SU-DHL-6 (cell line): ENCODE measurements around the gene HGD.

ENCODE experiments used
- H2AFZ ChIP-seq: fragments of 200-600 bp; sonication (generic); 2 replicates; pipeline ENCODE4 v1.6.1; 2014; ENCODE audit warnings: low read depth, mild to moderate bottlenecking, moderate library complexity, mixed read lengths, antibody characterized with exemption, low read length; ENCODE audit not compliant: severe bottlenecking
- H3F3A ChIP-seq: fragments of 200-600 bp; shearing (Covaris generic); 2 replicates; pipeline ENCODE4 v1.6.0; 2016; ENCODE audit warnings: antibody characterized with exemption, mild to moderate bottlenecking; ENCODE audit not compliant: insufficient read depth
- H3K27ac ChIP-seq: fragments of 200-600 bp; sonication (generic); 2 replicates; pipeline ENCODE4 v1.5.1; 2016; ENCODE audit warnings: low read depth, mild to moderate bottlenecking, low read length, moderate library complexity, mixed read lengths
- H3K27me3 ChIP-seq: fragments of 200-600 bp; sonication (generic), shearing (Covaris generic); 2 replicates; pipeline ENCODE4 v1.6.0; 2014; ENCODE audit warnings: mild to moderate bottlenecking, low read length
- H3K36me3 ChIP-seq: fragments of 200-600 bp; sonication (generic); 2 replicates; pipeline ENCODE4 v1.6.1; 2014; ENCODE audit warnings: mild to moderate bottlenecking, low read length, mixed read lengths
- H3K4me2 ChIP-seq: fragments of 300-600, 200-600 bp; shearing (Covaris generic), sonication (generic); 2 replicates; pipeline ENCODE4 v1.6.0; 2014; ENCODE audit warnings: low read length, low read depth, mild to moderate bottlenecking; ENCODE audit not compliant: poor library complexity, severe bottlenecking
- H3K4me3 ChIP-seq: fragments of 200-600 bp; sonication (generic); 2 replicates; pipeline ENCODE4 v1.5.1; 2014; ENCODE audit warnings: antibody characterized with exemption, low read length, mild to moderate bottlenecking, mixed read lengths; ENCODE audit not compliant: insufficient read depth, poor library complexity, severe bottlenecking
- H3K79me2 ChIP-seq: fragments of 200-600 bp; sonication (generic); 2 replicates; pipeline ENCODE4 v1.6.1; 2014; ENCODE audit warnings: mild to moderate bottlenecking, low read length, moderate library complexity; ENCODE audit not compliant: insufficient read depth
- H3K9ac ChIP-seq: fragments of 200-600 bp; sonication (generic); 2 replicates; pipeline ENCODE4 v1.7.0; 2014; ENCODE audit warnings: mild to moderate bottlenecking, low read length
- H3K9me2 ChIP-seq: fragments of 200-600 bp; sonication (generic); replicated peaks from 2 replicates; pipeline ENCODE4 v1.6.1; 2014; ENCODE audit warnings: low read length; ENCODE audit not compliant: insufficient read depth
- H3K9me3 ChIP-seq: fragments of 200-600 bp; sonication (generic); 2 replicates; pipeline ENCODE4 v1.6.1; 2014; ENCODE audit warnings: low read length, mixed read lengths; ENCODE audit not compliant: insufficient read depth
- H4K20me1 ChIP-seq: fragments of 200-600 bp; sonication (generic); 2 replicates; pipeline ENCODE4 v1.6.1; 2014; ENCODE audit warnings: low read depth, mild to moderate bottlenecking, antibody characterized with exemption, low read length, moderate library complexity, mixed read lengths
- EZH2phosphoT487 ChIP-seq: fragments of 200-600 bp; sonication (generic), shearing (Covaris generic); conservative IDR thresholded peaks from 2 replicates; pipeline ENCODE4 v1.6.1; 2018; ENCODE audit warnings: mild to moderate bottlenecking, antibody characterized with exemption, low read length, moderate library complexity, mixed read lengths
- TF ChIP-seq, protein P1 (sequence below): fragments of 200-600 bp; sonication (generic); IDR thresholded peaks from one replicate; pipeline ENCODE4 v1.5.1; 2017; ENCODE audit warnings: antibody characterized with exemption, mild to moderate bottlenecking, low read length, moderate library complexity; ENCODE audit not compliant: insufficient read depth, poor library complexity, severe bottlenecking

Gene HGD

DNA sequence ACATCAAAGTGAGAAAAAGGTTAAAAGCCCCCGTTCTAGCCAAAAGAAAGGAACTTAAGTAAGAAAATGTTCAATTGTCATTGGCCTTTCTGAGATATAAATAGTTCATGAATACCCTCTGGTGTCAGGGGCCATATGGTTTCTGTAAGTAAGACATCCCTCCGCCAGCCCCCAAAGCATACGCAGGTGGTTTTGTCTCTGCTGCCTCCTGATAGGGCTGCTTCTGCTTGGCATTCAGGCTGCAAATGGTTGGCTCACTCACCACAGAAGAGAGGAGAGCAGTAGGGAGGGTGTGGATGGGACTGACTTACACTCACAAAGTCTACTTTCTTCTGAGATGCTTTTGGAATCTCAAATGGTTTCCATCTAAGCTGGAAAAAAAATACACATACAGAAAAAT, 29.8 kb downstream of the HGD start:
- Histone ChIP-seq H3K4me2 (no peak overlapping the region), H3K9me3 (no peaks in the 10 kb centered on the region), H3F3A (no peaks in the 10 kb centered on the region), H3K36me3 (no peaks in the 10 kb centered on the region), H3K79me2 (no peaks in the 10 kb centered on the region), H3K27ac (no peak overlapping the region), H3K27me3 (no peaks in the 10 kb centered on the region), H3K4me3 (no peak overlapping the region), H3K9me2 (no peaks in the 10 kb centered on the region), H4K20me1 (no peaks in the 10 kb centered on the region), H3K9ac (no peak overlapping the region), H2AFZ (no peak overlapping the region)
- TF ChIP-seq EZH2phosphoT487: no peak
- TF ChIP-seq, protein P1, sequence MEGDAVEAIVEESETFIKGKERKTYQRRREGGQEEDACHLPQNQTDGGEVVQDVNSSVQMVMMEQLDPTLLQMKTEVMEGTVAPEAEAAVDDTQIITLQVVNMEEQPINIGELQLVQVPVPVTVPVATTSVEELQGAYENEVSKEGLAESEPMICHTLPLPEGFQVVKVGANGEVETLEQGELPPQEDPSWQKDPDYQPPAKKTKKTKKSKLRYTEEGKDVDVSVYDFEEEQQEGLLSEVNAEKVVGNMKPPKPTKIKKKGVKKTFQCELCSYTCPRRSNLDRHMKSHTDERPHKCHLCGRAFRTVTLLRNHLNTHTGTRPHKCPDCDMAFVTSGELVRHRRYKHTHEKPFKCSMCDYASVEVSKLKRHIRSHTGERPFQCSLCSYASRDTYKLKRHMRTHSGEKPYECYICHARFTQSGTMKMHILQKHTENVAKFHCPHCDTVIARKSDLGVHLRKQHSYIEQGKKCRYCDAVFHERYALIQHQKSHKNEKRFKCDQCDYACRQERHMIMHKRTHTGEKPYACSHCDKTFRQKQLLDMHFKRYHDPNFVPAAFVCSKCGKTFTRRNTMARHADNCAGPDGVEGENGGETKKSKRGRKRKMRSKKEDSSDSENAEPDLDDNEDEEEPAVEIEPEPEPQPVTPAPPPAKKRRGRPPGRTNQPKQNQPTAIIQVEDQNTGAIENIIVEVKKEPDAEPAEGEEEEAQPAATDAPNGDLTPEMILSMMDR: no peak

DNA sequence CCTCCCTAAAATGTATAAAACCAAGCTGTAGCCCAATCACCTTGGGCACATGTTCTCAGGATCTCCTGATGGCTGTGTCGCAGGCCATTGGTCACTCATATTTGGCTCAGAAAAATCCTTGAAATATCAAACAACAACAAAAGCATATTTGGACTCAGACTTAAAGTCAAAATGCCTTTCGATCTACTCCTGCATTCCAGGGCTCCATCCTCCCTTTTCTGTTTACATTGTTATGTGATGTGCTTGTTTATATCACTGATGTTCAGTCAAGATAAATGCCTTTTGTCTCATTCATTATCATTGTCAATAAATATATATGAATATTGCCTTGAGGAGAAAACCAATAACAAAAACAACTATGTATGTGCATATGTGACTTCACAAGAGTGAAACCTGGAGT, 31.7 kb downstream of the HGD start:
- H3K27ac ChIP-seq: no peak overlapping the region
- no peak overlapping the region for H2AFZ ChIP-seq
- H3K9me2 ChIP-seq: no peaks in the 10 kb centered on the region
- H3K36me3 ChIP-seq: no peaks in the 10 kb centered on the region
- H3K79me2 ChIP-seq: no peaks in the 10 kb centered on the region
- H3F3A ChIP-seq: no peaks in the 10 kb centered on the region
- no peaks in the 10 kb centered on the region for H4K20me1 ChIP-seq
- no peak overlapping the region for H3K9ac ChIP-seq
- TF ChIP-seq, protein P1: no peak
- no peak for TF ChIP-seq EZH2phosphoT487
- H3K27me3 ChIP-seq: no peaks in the 10 kb centered on the region
- H3K4me3 ChIP-seq: no peak overlapping the region
- no peaks in the 10 kb centered on the region for H3K9me3 ChIP-seq
- H3K4me2 ChIP-seq: no peak overlapping the region

GRCh38 chr3:120649830-120650233, 32.2 kb downstream of the HGD start:
- Histone ChIP-seq H3K9me2 (no peaks in the 10 kb centered on the region), H3K27ac (no peak overlapping the region), H3F3A (no peaks in the 10 kb centered on the region), H3K27me3 (no peaks in the 10 kb centered on the region), H2AFZ (no peak overlapping the region), H3K36me3 (no peaks in the 10 kb centered on the region), H4K20me1 (no peaks in the 10 kb centered on the region), H3K4me3 (no peak overlapping the region), H3K79me2 (no peaks in the 10 kb centered on the region), H3K4me2 (no peak overlapping the region), H3K9ac (no peak overlapping the region), H3K9me3 (no peaks in the 10 kb centered on the region)
- TF ChIP-seq, protein P1: no peak
- no peak for TF ChIP-seq EZH2phosphoT487
